T-cell (primary cell): ENCODE measurements around the gene PRKN. TPM values are rescaled to one million over a fixed set of nuclear protein-coding genes. Genes with fewer than 3 reads are reported as not detected.

Experiments
- ATAC-seq, 4 experiments: fragments of 200-7000 bp in 3 of 4; fragments of 150-1000 bp in 1 of 4; cut with Tn5 transposase; replicated peaks in 1 of 4; 1 replicate in 3 of 4; 2 replicates in 1 of 4; pipeline ENCODE4 v1.10.0; 2021; ENCODE audit warnings: moderate library complexity in 3 of 4, mild to moderate bottlenecking in 2 of 4, moderate number of reproducible peaks in 1 of 4
- CTCF ChIA-PET, 2 donors: fragments of 300-600 bp; sonication (Branson Sonifier 250); formaldehyde crosslinking; loops; one replicate each; lab custom pipeline; 2022; ENCODE audit warnings: antibody characterized with exemption in 2 of 2; lab: Charles Lee
- POLR2A ChIA-PET, 2 donors: fragments of 300-600 bp; sonication (Branson Sonifier 250); formaldehyde crosslinking; loops; one replicate each; lab custom pipeline; 2022; ENCODE audit warnings: antibody characterized with exemption in 2 of 2; lab: Charles Lee
- DNase-seq, 35 experiments: peaks; one replicate each; pipeline versions ENCODE4 v3.0.0 to v3.0.0-alpha.2; 2013 to 2023
- H3K27ac ChIP-seq: one replicate; pipeline ENCODE4 v1.5.1; 2013; ENCODE audit warnings: low read length
- H3K27me3 ChIP-seq, 2 experiments: replicated peaks in 1 of 2; 1 replicate in 1 of 2; 2 replicates in 1 of 2; pipeline versions ENCODE4 v1.6.1 to v1.7.0; 2013; ENCODE audit warnings: low read length in 1 of 2, mixed read lengths in 1 of 2; ENCODE audit not compliant: control insufficient read depth in 2 of 2, insufficient read depth in 2 of 2; ENCODE audit errors: extremely low read depth in 1 of 2
- H3K36me3 ChIP-seq, 2 donors: 1 replicate in 1 of 2; 2 replicates in 1 of 2; pipeline versions ENCODE4 v1.6.1 to v1.7.0; 2013; ENCODE audit warnings: low read length in 1 of 2; ENCODE audit not compliant: control insufficient read depth in 2 of 2, insufficient read depth in 1 of 2; ENCODE audit errors: extremely low read depth in 1 of 2
- H3K4me1 ChIP-seq, 2 experiments: 1 replicate in 1 of 2; 2 replicates in 1 of 2; pipeline versions ENCODE4 v1.6.1 to v1.7.0; 2013; ENCODE audit warnings: low read length in 2 of 2, mixed read lengths in 1 of 2; ENCODE audit not compliant: insufficient read depth in 2 of 2, control insufficient read depth in 1 of 2; ENCODE audit errors: extremely low read depth in 1 of 2
- H3K4me3 ChIP-seq, 2 donors: 1 replicate in 1 of 2; 2 replicates in 1 of 2; pipeline versions ENCODE4 v1.5.1 to v1.7.0; 2013; ENCODE audit warnings: mild to moderate bottlenecking in 2 of 2, low read length in 1 of 2, moderate library complexity in 1 of 2; ENCODE audit not compliant: control insufficient read depth in 1 of 2; ENCODE audit errors: extremely low read depth in 1 of 2
- H3K9me3 ChIP-seq: 2 replicates; pipeline ENCODE4 v1.7.0; 2013
- H3K27ac Mint-ChIP-seq, 2 donors: one replicate each; pipeline ENCODE4 v1.8.0; 2020 to 2021; ENCODE audit warnings: mild to moderate bottlenecking in 2 of 2, mixed read lengths in 2 of 2
- H3K27me3 Mint-ChIP-seq, 2 donors: one replicate each; pipeline ENCODE4 v1.8.0; 2021 to 2022; ENCODE audit warnings: mixed read lengths in 2 of 2
- H3K36me3 Mint-ChIP-seq: one replicate; pipeline ENCODE4 v1.8.0; 2021; ENCODE audit warnings: mixed read lengths
- H3K4me1 Mint-ChIP-seq, 3 donors: one replicate each; pipeline ENCODE4 v1.8.0; 2020 to 2022; ENCODE audit warnings: mixed read lengths in 3 of 3, mild to moderate bottlenecking in 1 of 3
- H3K4me3 Mint-ChIP-seq, 3 donors: one replicate each; pipeline ENCODE4 v1.8.0; 2020 to 2022; ENCODE audit warnings: mild to moderate bottlenecking in 3 of 3, mixed read lengths in 3 of 3, moderate library complexity in 3 of 3
- H3K9me3 Mint-ChIP-seq, 3 donors: one replicate each; pipeline ENCODE4 v1.8.0; 2020 to 2022; ENCODE audit warnings: mixed read lengths in 3 of 3
- WGBS: methylation state at CpG from one replicate; pipeline ENCODE4 v1.1.5; 2013; ENCODE audit warnings: missing lambda C conversion rate; ENCODE audit not compliant: insufficient coverage; 5-methylcytosine and 5-hydroxymethylcytosine counted together
- total RNA-seq, 35 experiments: library from RNA in 6 of 35; stranded (reverse) in 6 of 35; fragments of 120-200 nt in 1 of 35; gene quantifications; one replicate each; pipeline versions ENCODE4 v1.2.1 to v1.2.4 and lab custom pipeline; 2013 to 2026

PRKN gene
- total RNA-seq, 5 donors from 2014 or later (not counting 1 experiment from before 2014, with no cell fraction given), result 3.4 to 7.7 (median 6.1) TPM

DNA sequence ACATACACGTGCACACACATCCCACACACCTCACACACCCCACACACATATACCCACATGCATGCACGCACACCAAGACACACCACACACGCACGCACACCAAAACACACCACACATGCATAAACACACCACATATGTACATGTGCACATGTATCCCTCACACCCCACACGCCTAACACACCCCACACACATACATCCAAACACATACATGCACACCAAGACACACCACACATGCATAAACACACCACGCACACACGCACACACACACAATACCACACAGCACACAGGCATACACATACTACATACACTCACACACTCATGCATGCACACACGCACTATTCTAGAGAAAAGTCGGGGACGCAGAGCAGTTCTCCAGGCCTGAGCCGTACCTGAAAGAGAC, 671.5 kb downstream of the PRKN start:
- no peaks in the 10 kb centered on the region for H3K9me3 ChIP-seq
- H3K4me3 Mint-ChIP-seq, result no peak overlapping the region
- peaks cover 9% of the 10 kb centered on the region for H3K36me3 Mint-ChIP-seq
- H3K4me1 Mint-ChIP-seq, result no peaks in the 10 kb centered on the region
- DNase-seq, result no peak
- H3K27me3 Mint-ChIP-seq, result no peaks in the 10 kb centered on the region
- no peaks in the 10 kb centered on the region for H3K4me1 ChIP-seq
- peaks cover 0 to 11% (median 0%) of the 10 kb centered on the region in 3 donors for H3K9me3 Mint-ChIP-seq
- ChIA-PET POLR2A (no interaction called here), CTCF (no interaction called here)
- 85% methylated on average over 11 of the region's 11 CpGs for WGBS
- no peak for ATAC-seq
- H3K4me3 ChIP-seq, result no peak overlapping the region
- no peaks in the 10 kb centered on the region for H3K27me3 ChIP-seq
- H3K36me3 ChIP-seq, result no peaks in the 10 kb centered on the region
- H3K27ac Mint-ChIP-seq, result no peak overlapping the region
- no peak overlapping the region for H3K27ac ChIP-seq

DNA sequence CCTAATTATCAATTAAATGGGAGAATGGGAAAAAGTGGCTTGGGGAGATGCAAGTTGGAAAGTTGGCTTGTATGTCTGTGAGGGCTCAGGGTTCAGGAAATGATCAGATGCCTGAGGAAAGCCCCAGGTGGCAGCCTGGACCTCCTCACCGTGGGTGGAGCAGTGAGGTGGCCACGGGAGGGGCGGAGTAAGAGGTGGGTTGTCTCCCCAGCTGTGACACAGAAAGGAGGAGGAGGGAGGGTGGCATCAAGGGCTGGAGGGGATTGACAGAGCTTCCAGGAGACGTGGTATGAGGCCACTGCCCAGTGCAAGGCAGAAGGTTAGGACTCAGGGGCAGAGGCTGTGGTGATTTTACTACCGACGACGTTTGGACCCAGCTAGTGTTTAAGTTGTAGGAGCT, 672.2 kb downstream of the PRKN start:
- Mint-ChIP-seq H3K4me3 (no peak overlapping the region), H3K27me3 (no peaks in the 10 kb centered on the region), H3K4me1 (no peaks in the 10 kb centered on the region), H3K36me3 (peaks cover 9% of the 10 kb centered on the region), H3K9me3 (peaks cover 0 to 13% (median 0%) of the 10 kb centered on the region in 3 donors), H3K27ac (no peak overlapping the region)
- H3K36me3 ChIP-seq, result no peaks in the 10 kb centered on the region
- ATAC-seq (no peak), DNase-seq (no peak)
- no peaks in the 10 kb centered on the region for H3K9me3 ChIP-seq
- H3K27ac ChIP-seq, result no peak overlapping the region
- no peaks in the 10 kb centered on the region for H3K4me1 ChIP-seq
- CTCF ChIA-PET, result no interaction called here
- no peak overlapping the region for H3K4me3 ChIP-seq
- 63% methylated on average over 7 of the region's 7 CpGs for WGBS
- POLR2A ChIA-PET, result no interaction called here
- H3K27me3 ChIP-seq, result no peaks in the 10 kb centered on the region

DNA sequence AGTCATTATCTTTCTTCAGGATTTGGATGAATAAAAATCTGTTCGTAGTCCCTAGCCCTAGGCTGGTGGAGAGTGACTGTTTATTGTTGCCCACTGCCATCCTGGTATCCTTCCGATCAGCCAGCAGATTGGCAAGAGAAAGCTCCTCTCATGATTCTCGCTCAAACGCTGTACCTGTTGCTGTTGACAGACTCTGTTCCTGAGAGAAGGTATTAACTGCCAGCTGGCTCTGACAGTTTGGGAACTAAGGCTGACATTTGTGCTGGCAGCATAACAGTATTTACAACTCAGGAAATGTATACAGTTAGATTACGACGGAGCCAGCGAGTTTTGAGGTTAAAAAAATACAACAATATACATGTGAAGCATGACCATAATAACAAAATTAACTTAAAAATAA, 674.5 kb downstream of the PRKN start:
- H3K9me3 Mint-ChIP-seq, result peaks cover 0 to 21% (median 0%) of the 10 kb centered on the region in 3 donors
- no peaks in the 10 kb centered on the region for H3K9me3 ChIP-seq
- ChIA-PET POLR2A (no interaction called here), CTCF (no interaction called here)
- no peak overlapping the region for H3K27ac ChIP-seq
- no peaks in the 10 kb centered on the region for H3K4me1 Mint-ChIP-seq
- WGBS, result 78% methylated on average over 4 of the region's 7 CpGs
- H3K27me3 Mint-ChIP-seq, result no peaks in the 10 kb centered on the region
- H3K27me3 ChIP-seq, result no peaks in the 10 kb centered on the region
- no peak overlapping the region for H3K4me3 ChIP-seq
- no peaks in the 10 kb centered on the region for H3K4me1 ChIP-seq
- no peak for DNase-seq
- no peak overlapping the region for H3K27ac Mint-ChIP-seq
- no peak for ATAC-seq
- H3K36me3 ChIP-seq, result no peaks in the 10 kb centered on the region
- H3K4me3 Mint-ChIP-seq, result no peak overlapping the region
- peaks cover 9% of the 10 kb centered on the region for H3K36me3 Mint-ChIP-seq

DNA sequence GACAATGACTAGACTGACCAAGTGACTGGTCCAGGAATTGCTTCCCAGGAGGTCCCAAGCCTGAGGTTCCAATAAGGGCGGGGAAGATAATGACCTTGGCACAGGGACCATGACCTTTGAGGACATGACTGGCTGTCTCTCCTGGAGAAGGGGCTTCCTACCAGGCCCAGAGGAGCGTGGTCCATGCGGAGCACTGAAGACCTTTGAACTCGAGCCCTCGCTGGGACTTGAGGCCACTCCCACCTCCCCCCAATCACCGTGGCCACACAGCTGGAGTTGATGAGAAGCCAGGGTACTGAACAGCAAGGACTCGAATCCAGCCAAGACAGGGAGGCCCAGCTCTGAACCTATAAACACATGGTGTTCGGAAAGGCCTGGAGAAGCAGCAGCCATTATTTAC, 677.0 kb downstream of the PRKN start:
- DNase-seq (no peak), ATAC-seq (no peak)
- Histone ChIP-seq H3K27ac (no peak overlapping the region), H3K4me3 (no peak overlapping the region), H3K4me1 (no peaks in the 10 kb centered on the region), H3K9me3 (no peaks in the 10 kb centered on the region), H3K36me3 (no peaks in the 10 kb centered on the region), H3K27me3 (no peaks in the 10 kb centered on the region)
- no peak overlapping the region for H3K4me3 Mint-ChIP-seq
- no peak overlapping the region for H3K27ac Mint-ChIP-seq
- H3K9me3 Mint-ChIP-seq, result peaks cover 0 to 22% (median 6%) of the 10 kb centered on the region in 3 donors
- H3K36me3 Mint-ChIP-seq, result peaks cover 9% of the 10 kb centered on the region
- ChIA-PET POLR2A (no interaction called here), CTCF (no interaction called here)
- H3K4me1 Mint-ChIP-seq, result no peaks in the 10 kb centered on the region
- H3K27me3 Mint-ChIP-seq, result no peaks in the 10 kb centered on the region
- WGBS, result 81% methylated on average over 5 of the region's 8 CpGs

DNA sequence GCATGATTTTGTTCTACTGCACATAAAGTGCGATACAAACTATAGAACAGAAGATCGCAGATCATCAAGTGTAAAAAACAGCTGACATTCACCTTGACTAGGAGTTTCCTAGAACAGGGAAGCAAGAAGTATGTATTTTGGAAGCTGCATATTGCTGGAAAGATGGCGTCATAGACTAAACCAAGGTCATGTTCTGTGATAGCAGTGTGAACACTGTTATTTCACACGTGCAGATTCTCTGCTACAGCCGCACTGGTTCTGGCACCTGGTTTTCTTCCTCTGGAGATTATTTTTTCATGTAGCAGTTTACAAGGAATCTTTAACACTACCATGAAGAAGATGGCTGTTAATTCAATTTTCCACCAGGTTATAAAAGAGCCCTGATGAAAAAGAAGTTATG, 681.2 kb downstream of the PRKN start:
- H3K4me1 Mint-ChIP-seq, result no peaks in the 10 kb centered on the region
- H3K4me3 ChIP-seq, result no peak overlapping the region
- H3K36me3 ChIP-seq, result no peaks in the 10 kb centered on the region
- no peak overlapping the region for H3K27ac Mint-ChIP-seq
- no peaks in the 10 kb centered on the region for H3K27me3 Mint-ChIP-seq
- DNase-seq (no peak), ATAC-seq (no peak)
- no peak overlapping the region for H3K4me3 Mint-ChIP-seq
- no peaks in the 10 kb centered on the region for H3K36me3 Mint-ChIP-seq
- H3K27me3 ChIP-seq, result no peaks in the 10 kb centered on the region
- H3K9me3 Mint-ChIP-seq, result peaks cover 12 to 34% (median 14%) of the 10 kb centered on the region in 3 donors
- ChIA-PET CTCF (no interaction called here), POLR2A (no interaction called here)
- no peaks in the 10 kb centered on the region for H3K4me1 ChIP-seq
- no peak overlapping the region for H3K27ac ChIP-seq
- 93% methylated on average over 3 of the region's 5 CpGs for WGBS
- no peaks in the 10 kb centered on the region for H3K9me3 ChIP-seq

DNA sequence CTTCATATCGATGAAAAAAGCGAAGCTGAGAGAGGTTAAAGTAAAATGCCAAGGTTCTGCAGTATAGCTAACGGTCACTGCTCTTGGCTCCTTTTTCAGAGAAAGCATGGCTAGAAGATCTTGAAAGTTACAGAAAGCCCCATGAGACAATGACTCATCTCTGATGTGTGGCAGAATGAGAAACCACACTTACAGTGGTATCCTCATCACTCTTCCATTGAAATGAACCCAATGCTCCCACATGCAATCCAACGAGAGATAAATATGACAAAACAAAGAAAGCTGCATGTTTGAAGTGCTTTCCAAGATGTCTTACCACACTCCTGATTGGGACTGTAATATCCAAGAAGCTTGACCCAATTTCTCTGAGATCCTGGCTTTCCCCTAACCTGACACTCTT, 694.9 kb downstream of the PRKN start:
- ChIA-PET POLR2A (no interaction called here), CTCF (interaction anchor here in 1 of 2 donors (0.6 to 0.7 kb wide), 2 partner anchors 635 to 757 kb away, joined by 3 read pairs; no protein-coding TSS in a partner anchor)
- Mint-ChIP-seq H3K9me3 (peaks cover 3 to 4% (median 4%) of the 10 kb centered on the region in 3 donors), H3K27ac (no peak overlapping the region), H3K4me3 (no peak overlapping the region), H3K27me3 (no peaks in the 10 kb centered on the region), H3K36me3 (peaks cover 4% of the 10 kb centered on the region), H3K4me1 (no peaks in the 10 kb centered on the region)
- no peak overlapping the region for H3K4me3 ChIP-seq
- no peaks in the 10 kb centered on the region for H3K27me3 ChIP-seq
- no peaks in the 10 kb centered on the region for H3K36me3 ChIP-seq
- ATAC-seq (no peak), DNase-seq (no peak)
- no peak overlapping the region for H3K27ac ChIP-seq
- no peaks in the 10 kb centered on the region for H3K4me1 ChIP-seq
- WGBS, result 33% methylated on average over 1 of the region's 4 CpGs
- no peaks in the 10 kb centered on the region for H3K9me3 ChIP-seq
